ENCODE results near the gene RNF186. TPM values are rescaled to one million over a fixed set of nuclear protein-coding genes. Genes with fewer than 3 reads are reported as not detected.

Gene RNF186
- total and polyA plus RNA-seq, 2 experiments from 2014 or later: 0.93 to 1.4 TPM

DNA sequence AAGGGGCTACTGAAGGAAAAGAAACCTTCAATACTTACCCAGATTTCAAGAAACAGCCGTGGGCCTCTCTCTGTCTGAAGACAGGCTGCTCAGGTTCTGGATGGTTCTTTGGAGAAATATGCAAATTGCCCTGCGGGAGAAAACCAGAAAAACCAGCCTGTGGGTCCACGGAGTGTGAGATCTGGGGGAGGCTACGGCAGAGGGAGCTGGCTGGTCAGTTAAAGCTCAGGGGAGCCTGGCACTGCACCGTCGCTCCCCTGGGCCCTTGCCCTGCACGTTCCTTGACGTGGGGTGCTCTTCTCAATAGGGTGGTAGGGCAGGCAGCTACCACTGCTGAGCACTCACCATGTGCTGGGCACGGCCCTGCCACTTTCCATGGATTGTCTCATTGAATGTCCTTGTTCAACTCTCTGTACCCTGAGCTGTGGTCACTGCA, 28.1 kb downstream of the RNF186 start:
- no peaks in the 10 kb centered on the region for H3K36me3 ChIP-seq (replicated peaks; ENCODE audit: insufficient read depth, low read depth)
- H3K4me1 ChIP-seq (ENCODE audit: insufficient read depth): no peaks in the 10 kb centered on the region
- no peaks in the 10 kb centered on the region for H3K27me3 ChIP-seq
- 38% methylated on average over 9 of the region's 9 CpGs for WGBS (ENCODE audit: low lambda C conversion rate, missing lambda C conversion rate)
- peak; percentile 58 for DNase-seq (ENCODE audit: low spot score)
- H3K4me3 ChIP-seq: no peak overlapping the region
- H3K27ac ChIP-seq: no peak overlapping the region
- H3K9me2 ChIP-seq (replicated peaks; ENCODE audit: insufficient read depth): no peaks in the 10 kb centered on the region
- TF ChIP-seq, protein P1, sequence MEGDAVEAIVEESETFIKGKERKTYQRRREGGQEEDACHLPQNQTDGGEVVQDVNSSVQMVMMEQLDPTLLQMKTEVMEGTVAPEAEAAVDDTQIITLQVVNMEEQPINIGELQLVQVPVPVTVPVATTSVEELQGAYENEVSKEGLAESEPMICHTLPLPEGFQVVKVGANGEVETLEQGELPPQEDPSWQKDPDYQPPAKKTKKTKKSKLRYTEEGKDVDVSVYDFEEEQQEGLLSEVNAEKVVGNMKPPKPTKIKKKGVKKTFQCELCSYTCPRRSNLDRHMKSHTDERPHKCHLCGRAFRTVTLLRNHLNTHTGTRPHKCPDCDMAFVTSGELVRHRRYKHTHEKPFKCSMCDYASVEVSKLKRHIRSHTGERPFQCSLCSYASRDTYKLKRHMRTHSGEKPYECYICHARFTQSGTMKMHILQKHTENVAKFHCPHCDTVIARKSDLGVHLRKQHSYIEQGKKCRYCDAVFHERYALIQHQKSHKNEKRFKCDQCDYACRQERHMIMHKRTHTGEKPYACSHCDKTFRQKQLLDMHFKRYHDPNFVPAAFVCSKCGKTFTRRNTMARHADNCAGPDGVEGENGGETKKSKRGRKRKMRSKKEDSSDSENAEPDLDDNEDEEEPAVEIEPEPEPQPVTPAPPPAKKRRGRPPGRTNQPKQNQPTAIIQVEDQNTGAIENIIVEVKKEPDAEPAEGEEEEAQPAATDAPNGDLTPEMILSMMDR (IDR thresholded peaks at IDR 0.05; ENCODE audit: poor library complexity): no peak
- no peaks in the 10 kb centered on the region for H3K9me3 ChIP-seq (ENCODE audit: low read depth)
- H2AFZ ChIP-seq: no peak overlapping the region
- H3K79me2 ChIP-seq: no peaks in the 10 kb centered on the region
- H4K20me1 ChIP-seq (ENCODE audit: insufficient read depth, poor library complexity, severe bottlenecking): no peaks in the 10 kb centered on the region
- H3K4me2 ChIP-seq: no peak overlapping the region

DNA sequence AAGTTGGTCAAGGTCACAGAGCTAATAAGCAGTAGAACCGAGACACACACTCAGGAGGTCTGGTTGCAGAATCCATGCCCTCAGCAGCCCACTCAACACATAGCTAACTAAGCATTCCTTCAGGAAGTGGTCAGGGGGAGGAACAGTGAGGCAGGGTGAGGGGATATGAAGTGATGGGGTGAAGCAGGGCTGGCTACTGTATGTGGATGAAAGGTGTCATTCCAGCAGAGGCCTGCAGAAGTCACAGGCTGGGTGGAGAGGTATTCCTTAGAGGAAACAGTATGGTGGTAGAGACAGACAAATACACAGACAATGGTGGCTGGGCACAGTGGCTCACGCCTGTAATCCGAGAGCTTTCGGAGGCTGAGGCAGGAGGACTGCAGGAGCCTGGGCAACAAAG, 29.4 kb downstream of the RNF186 start:
- Histone ChIP-seq H3K9me2 (replicated peaks; ENCODE audit: insufficient read depth) (no peaks in the 10 kb centered on the region), H3K9me3 (ENCODE audit: low read depth) (no peaks in the 10 kb centered on the region), H4K20me1 (ENCODE audit: insufficient read depth, poor library complexity, severe bottlenecking) (no peaks in the 10 kb centered on the region), H3K4me1 (ENCODE audit: insufficient read depth) (no peaks in the 10 kb centered on the region), H3K36me3 (replicated peaks; ENCODE audit: insufficient read depth, low read depth) (no peaks in the 10 kb centered on the region), H3K79me2 (no peaks in the 10 kb centered on the region), H3K27me3 (no peaks in the 10 kb centered on the region), H3K4me3 (no peak overlapping the region), H2AFZ (no peak overlapping the region), H3K27ac (no peak overlapping the region), H3K4me2 (no peak overlapping the region)
- no peak for DNase-seq (ENCODE audit: low spot score)
- TF ChIP-seq, protein P1 (IDR thresholded peaks at IDR 0.05; ENCODE audit: poor library complexity): no peak
- TF ChIP-seq EZH2 (IDR thresholded peaks at IDR 0.05; ENCODE audit: borderline replicate concordance) (no peak), EZH2phosphoT487 (IDR thresholded peaks at IDR 0.05; ENCODE audit: low read depth, severe bottlenecking, unreplicated experiment) (no peak)
- 68% methylated on average over 4 of the region's 4 CpGs for WGBS (ENCODE audit: low lambda C conversion rate, missing lambda C conversion rate)

DNA sequence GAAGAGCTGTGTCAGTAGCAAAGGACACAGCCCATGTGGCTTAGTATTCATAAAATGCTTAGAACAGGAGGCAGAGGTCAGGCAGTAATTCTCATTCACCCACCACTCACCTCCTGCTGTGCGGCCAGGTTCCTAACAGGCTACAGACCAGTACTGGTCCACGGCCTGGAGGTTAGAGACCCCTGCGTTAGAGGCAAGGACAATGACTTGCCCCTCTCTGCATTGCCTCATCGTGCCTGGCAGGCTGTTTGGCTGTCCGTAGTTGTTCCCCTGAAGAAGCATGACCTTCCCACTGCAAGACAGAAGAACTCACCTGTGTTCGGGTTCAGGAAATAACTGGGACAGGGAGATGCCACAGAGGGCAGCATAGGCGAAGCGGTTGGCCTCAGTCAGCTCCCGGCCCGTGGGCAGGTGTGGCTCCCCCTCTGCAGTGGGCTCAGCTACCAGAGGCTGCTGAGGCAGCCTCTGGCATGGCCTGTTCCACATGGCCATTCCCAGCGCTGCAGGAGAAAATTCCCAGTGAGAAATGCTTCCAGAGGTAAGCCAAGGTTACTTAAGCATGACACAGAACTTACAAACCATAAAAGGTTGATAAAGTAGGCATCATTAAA, 34.7 kb downstream of the RNF186 start:
- Histone ChIP-seq H3K9me3 (ENCODE audit: low read depth) (no peaks in the 10 kb centered on the region), H3K4me3 (no peak overlapping the region), H3K27me3 (no peaks in the 10 kb centered on the region), H3K27ac (no peak overlapping the region), H3K9me2 (replicated peaks; ENCODE audit: insufficient read depth) (no peaks in the 10 kb centered on the region), H4K20me1 (ENCODE audit: insufficient read depth, poor library complexity, severe bottlenecking) (no peaks in the 10 kb centered on the region), H3K4me1 (ENCODE audit: insufficient read depth) (no peaks in the 10 kb centered on the region), H3K36me3 (replicated peaks; ENCODE audit: insufficient read depth, low read depth) (no peaks in the 10 kb centered on the region), H3K79me2 (no peaks in the 10 kb centered on the region), H2AFZ (no peak overlapping the region), H3K4me2 (no peak overlapping the region)
- no peak for DNase-seq (ENCODE audit: low spot score)
- WGBS (ENCODE audit: low lambda C conversion rate, missing lambda C conversion rate): 86% methylated on average over 11 of the region's 11 CpGs
- TF ChIP-seq EZH2 (IDR thresholded peaks at IDR 0.05; ENCODE audit: borderline replicate concordance) (no peak), EZH2phosphoT487 (IDR thresholded peaks at IDR 0.05; ENCODE audit: low read depth, severe bottlenecking, unreplicated experiment) (no peak)
- TF ChIP-seq, protein P1 (IDR thresholded peaks at IDR 0.05; ENCODE audit: poor library complexity): no peak

DNA sequence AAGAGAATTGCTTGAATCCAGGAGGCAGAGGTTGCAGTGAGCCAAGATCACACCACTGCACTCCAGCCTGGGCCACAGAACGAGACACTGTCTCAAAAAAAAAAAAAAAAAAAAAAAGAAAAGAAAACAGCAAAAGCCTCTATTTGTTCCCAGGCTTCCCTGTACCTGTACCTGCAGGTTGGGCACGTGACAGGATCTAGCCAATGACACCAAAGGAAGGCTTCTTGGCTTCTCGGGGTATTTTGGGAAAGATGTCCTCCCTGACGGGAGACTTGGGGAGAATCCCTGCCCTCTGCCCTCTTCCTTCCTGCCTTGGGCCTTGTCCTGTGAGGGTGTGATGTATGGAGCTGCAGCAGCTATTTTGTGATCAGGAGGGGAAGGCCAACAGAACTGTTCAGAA, 38.1 kb downstream of the RNF186 start:
- H4K20me1 ChIP-seq (ENCODE audit: insufficient read depth, poor library complexity, severe bottlenecking): no peaks in the 10 kb centered on the region
- H3K27ac ChIP-seq: no peak overlapping the region
- no peaks in the 10 kb centered on the region for H3K79me2 ChIP-seq
- H3K4me1 ChIP-seq (ENCODE audit: insufficient read depth): no peaks in the 10 kb centered on the region
- no peaks in the 10 kb centered on the region for H3K9me2 ChIP-seq (replicated peaks; ENCODE audit: insufficient read depth)
- no peak for DNase-seq (ENCODE audit: low spot score)
- H2AFZ ChIP-seq: no peak overlapping the region
- no peaks in the 10 kb centered on the region for H3K27me3 ChIP-seq
- no peak overlapping the region for H3K4me2 ChIP-seq
- no peak overlapping the region for H3K4me3 ChIP-seq
- TF ChIP-seq, protein P1 (IDR thresholded peaks at IDR 0.05; ENCODE audit: poor library complexity): no peak
- no peak for TF ChIP-seq EZH2 (IDR thresholded peaks at IDR 0.05; ENCODE audit: borderline replicate concordance)
- TF ChIP-seq EZH2phosphoT487 (IDR thresholded peaks at IDR 0.05; ENCODE audit: low read depth, severe bottlenecking, unreplicated experiment): no peak
- 100% methylated on average over 4 of the region's 4 CpGs for WGBS (ENCODE audit: low lambda C conversion rate, missing lambda C conversion rate)
- H3K36me3 ChIP-seq (replicated peaks; ENCODE audit: insufficient read depth, low read depth): no peaks in the 10 kb centered on the region
- H3K9me3 ChIP-seq (ENCODE audit: low read depth): no peaks in the 10 kb centered on the region
